NB4 (cell line): Measurements from ENCODE around the gene CNNM1.

Experiments
- MYC ChIP-seq: IDR thresholded peaks from 2 replicates; pipeline ENCODE4 v1.6.1; 2011; ENCODE audit warnings: low read depth, low read length
- POLR2A ChIP-seq: IDR thresholded peaks from 2 replicates; pipeline ENCODE4 v1.6.1; 2011; ENCODE audit warnings: mild to moderate bottlenecking; ENCODE audit not compliant: insufficient read length; ENCODE audit errors: extremely low read depth
- TF ChIP-seq, protein P1 (sequence below): IDR thresholded peaks from one replicate; pipeline ENCODE4 v1.5.1; 2012; ENCODE audit warnings: low read depth, low read length
- TF ChIP-seq, protein P2 (sequence below): IDR thresholded peaks from 2 replicates; pipeline ENCODE4 v1.6.1; 2011; ENCODE audit warnings: low read depth, low read length

DNA sequence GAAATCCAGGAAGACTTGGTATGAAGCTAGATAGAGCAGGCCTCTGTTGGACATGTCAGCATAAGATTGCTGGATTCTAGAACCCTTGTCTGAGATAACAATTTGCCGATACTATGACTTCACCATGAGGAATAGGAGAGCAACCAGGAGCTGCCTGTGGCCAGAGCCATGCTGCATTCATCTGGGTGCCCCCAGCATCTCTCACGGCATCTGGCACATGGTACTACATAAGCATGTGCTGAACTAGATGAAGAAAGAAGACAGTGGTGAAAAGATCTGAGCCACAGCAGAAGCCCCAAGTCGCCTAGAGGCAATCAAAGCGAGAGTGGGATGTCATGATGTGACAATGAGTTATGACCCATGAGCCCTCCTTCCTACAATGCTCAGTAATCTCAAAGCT lies 81.7 kb downstream of the CNNM1 start:
- TF ChIP-seq, protein P1, sequence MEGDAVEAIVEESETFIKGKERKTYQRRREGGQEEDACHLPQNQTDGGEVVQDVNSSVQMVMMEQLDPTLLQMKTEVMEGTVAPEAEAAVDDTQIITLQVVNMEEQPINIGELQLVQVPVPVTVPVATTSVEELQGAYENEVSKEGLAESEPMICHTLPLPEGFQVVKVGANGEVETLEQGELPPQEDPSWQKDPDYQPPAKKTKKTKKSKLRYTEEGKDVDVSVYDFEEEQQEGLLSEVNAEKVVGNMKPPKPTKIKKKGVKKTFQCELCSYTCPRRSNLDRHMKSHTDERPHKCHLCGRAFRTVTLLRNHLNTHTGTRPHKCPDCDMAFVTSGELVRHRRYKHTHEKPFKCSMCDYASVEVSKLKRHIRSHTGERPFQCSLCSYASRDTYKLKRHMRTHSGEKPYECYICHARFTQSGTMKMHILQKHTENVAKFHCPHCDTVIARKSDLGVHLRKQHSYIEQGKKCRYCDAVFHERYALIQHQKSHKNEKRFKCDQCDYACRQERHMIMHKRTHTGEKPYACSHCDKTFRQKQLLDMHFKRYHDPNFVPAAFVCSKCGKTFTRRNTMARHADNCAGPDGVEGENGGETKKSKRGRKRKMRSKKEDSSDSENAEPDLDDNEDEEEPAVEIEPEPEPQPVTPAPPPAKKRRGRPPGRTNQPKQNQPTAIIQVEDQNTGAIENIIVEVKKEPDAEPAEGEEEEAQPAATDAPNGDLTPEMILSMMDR: no peak
- TF ChIP-seq POLR2A: no peak
- TF ChIP-seq MYC: no peak
- TF ChIP-seq, protein P2, sequence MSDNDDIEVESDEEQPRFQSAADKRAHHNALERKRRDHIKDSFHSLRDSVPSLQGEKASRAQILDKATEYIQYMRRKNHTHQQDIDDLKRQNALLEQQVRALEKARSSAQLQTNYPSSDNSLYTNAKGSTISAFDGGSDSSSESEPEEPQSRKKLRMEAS: no peak
